ENCODE data around the gene IRAK1BP1. TPM values are rescaled to one million over a fixed set of nuclear protein-coding genes. Genes with fewer than 3 reads are reported as not detected.

IRAK1BP1 gene
- total RNA-seq (2022; extraction: Qiagen RNA extraction; ENCODE audit: low read depth), result 0.61 to 0.76 TPM (median 0.71 TPM) in 5 replicates

GRCh38 chr6:78867370-78868040, at the start of gene IRAK1BP1:
IRAK1BP1 (plus strand) TSS chr6:78867551; CDS start chr6:78867577, 26 bp downstream.

Other genes starting within 250 kb of the IRAK1BP1 start
- gene PHIP, start 210.7 kb downstream of the IRAK1BP1 start, total RNA-seq (2022; extraction: Qiagen RNA extraction; ENCODE audit: low read depth), result 3.9 to 7.1 TPM (median 5.5 TPM) in 5 replicates